HG03342 (cell line): Measurements from ENCODE around the gene ELP5.
"Not testable (repeated sequence)": the region's sequence is repeated elsewhere in the genome, so short reads cannot be mapped to it uniquely, and the experiment has no call there.

Experiments used
- ATAC-seq: cut with Tn5 transposase; IDR thresholded peaks from one replicate; pipeline ENCODE4 v1.9.1; 2021; ENCODE audit warnings: mild to moderate bottlenecking, moderate library complexity; ENCODE audit not compliant: unreplicated experiment

The ELP5 gene

DNA sequence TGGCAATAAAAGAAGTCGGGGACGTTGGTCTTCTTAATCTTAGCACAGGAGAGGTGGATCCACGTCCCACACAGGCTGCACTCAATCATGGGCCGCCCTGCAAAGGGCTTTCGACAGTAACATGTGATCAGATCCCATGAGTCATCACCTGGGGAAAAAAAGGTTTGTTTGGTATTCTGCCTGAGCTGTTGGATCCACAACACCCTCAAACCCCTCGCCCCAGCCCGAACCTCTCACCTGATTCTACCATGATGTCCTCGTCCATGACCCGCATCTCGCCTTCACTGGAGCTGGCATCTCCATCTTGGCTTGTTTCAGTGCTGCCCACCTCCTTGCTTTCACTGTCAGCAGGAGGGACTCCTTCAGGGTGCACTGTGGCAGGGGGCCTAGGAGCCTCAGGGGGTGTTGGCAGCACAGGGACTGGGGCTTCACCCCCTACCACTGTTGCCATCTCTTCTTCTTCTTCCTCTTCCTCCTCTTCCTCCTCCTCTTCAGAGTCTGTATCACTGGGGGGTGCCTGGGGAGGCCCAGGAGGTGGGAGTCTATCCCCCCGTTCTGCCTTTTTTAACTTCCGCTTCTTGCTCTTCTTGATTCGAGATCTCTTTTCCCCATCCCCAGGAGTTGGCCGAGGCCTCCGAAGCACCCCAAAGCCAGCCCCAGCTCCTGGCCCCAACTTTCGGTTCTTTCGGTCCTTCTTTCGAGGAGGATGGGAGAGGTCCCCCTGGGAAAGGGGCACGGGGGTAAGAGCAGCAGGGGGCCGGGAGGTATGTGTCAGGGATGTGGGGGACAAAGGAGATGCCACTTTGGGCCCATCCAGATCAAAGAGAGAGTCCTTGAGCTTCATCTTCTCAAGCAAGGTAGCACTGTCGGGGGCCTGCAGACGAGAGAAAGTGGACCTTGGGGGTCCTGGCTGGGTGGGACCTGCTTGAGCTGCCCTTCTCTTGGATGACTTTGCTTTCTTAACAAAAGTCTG, 16.0 kb upstream of the ELP5 start:
- no peak for ATAC-seq

DNA sequence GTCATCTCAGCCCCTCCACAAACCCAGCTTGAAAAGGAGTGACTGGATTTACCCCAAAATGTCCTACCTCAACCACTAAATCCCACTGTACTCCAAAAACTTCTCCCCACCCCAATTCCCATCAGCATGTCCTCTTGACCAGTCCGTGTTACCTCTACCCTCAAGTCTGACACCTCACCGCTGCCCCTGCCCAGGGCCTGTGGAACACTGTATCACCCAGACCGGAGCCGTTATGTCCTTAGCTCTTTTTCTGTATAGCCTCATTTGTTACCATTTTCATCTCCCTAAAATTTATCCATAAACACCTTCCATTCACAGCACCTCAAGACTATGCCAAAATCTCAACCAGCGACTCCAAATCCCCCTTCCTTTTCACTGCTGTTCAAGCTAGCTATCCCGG, 15.2 kb upstream of the ELP5 start:
- no peak for ATAC-seq

DNA sequence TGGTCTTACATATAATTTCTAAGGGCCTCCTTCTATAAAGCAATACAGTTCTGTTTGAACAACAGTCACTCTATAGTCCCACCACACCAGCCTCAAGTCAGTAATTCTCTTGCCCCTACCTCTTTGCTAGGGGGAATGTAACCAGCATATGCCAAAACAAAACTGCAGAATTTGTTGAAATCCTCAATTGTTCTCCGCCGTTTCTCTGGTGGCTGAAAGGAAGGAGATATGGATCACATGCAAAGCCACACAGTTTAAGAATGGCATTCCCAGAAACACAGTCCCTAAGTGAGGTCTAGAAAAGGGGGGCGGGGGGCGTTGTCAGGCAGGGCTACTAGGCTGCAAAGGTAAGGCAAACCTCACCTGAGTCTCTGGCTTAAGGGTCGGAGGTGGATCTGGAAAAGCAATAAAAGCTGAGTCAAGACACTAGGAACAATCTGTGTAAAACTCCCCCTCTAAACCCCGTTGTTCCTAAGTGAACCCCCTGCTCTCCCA, 14.7 kb upstream of the ELP5 start:
- ATAC-seq = no peak

DNA sequence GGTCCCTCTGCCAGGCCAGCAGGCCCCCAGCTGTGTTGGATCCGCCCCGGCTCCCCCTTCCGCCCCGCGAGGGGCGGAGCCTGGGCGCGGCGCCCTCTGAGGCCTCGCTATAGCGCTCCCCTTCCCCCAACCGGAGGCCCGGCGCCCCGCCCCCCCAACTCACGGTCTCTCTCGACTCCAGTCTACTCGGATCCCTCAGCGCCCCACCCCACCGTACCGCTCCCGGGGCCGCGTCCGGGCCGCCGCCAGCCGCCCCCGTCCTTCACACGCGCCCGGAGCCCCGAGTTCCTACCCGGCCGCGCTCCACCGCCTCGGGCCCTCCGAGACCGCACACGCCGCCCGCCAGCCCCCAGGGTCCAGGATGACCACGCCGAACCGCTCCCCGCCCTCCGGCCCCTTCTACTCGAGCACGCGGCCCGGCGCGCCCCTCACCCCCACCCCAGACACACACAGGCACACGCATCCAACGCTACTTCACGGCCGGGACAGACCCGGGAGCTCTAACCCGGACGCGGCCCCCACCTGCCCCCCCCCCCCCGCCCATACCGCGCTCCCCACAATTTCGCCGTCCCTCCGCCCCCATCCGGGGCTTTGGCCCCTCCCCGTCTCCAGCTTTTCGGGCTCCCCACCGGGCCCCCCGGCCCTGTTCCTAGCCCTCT, 14.1 kb upstream of the ELP5 start:
- ATAC-seq = no peak

DNA sequence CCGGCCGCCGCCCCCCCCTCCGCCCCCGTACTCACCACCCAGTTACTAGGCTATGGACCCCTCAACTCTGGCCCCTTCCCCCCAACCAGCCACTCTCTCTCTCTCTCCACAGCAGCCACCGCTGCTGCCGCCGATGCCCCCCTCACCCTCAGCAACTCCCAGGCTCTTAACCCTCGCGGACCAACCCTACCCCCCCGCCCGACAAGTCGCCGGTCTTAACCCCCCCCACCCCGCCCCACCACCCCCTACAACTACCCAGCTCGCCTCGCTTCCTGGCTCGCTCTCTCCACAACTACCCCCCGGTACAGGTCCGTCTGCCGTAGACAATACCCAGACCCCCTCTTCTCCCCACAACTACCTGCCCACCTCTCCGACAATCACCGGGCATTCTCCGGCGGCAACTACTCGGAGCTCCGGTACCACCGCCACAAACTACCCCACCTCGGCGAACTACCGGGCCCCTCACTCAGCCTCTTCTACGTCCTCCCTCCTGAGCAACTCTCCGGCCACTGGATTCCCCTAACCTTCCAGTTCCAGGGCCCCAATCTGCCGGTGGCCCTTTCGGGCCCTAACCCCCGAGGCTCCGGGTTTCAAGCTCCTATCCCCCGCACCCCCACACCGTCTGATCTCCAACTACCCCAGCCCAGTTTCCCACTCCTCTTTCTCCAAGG, 13.5 kb upstream of the ELP5 start:
- ATAC-seq = no peak

DNA sequence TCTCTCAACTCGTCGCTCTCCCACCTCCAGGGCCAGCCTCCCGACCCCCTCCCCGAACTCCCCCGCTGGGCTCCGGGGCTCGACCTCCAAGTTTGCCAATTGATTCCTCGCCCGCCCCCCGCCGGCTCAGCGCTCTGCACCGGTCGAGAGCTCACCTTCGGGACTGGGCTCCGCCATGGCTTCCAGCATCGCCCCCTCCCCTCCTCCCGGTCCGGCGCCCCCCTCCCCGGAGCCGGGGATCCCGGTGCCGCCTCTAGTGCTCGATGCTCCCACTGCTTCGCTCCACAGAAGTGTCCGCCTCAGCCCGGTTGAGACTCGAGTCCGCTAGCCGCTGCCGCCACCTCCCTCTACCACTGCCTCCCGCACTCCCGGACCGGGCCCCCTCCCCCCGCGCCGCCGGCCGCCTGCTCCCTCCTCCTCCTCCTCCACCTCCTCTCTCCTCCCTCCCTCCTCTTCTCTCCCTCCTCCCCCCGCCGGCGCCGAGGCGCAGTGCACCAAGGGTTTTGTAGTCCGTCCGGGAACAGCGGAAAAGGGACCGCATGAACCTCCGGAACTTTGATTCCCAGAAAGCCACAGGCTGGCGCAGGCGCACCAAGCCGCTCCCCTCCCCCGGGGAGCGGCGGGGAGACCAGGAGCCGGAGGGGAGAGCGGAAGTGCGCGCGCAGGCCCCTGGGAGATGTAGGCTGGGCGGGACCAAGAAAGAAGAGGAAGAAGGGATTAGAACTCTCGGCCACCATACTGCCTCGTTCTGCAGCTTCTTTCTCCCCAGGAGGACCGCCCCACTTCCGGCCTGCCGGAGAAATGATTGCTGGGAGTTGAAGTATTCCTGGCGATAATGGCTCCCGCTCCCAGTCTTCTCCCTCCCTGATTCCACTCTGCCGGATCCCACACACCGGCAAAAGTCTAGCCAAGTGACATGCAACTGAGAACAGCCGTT, 12.7 kb upstream of the ELP5 start, which contains the start of gene PHF23:
Gene PHF23, minus strand, starts transcription at position 367 of the 937 bp plus-strand sequence. Its CDS starts 178 bp downstream, at position 189.
- peak; percentile 49 for ATAC-seq

DNA sequence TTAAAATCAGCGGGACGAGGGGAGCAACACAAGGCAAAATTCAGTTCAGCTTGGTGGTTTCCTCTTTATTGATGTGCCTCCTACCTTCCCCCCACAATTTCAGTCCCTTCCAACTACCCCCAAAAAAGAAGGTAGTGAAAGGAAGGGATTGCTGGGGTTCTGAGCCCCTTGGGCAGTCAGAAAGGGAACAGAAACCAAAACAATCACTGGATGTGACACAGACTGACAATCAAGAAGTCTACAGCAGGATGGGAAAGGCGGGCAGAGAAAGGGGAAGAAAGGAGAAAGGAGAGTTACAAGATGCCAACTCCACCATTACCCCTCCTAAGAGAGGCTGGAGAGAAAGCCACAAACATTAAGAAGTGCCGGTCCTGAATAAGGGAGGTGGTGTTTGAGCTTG, 11.6 kb upstream of the ELP5 start:
- ATAC-seq = no peak

DNA sequence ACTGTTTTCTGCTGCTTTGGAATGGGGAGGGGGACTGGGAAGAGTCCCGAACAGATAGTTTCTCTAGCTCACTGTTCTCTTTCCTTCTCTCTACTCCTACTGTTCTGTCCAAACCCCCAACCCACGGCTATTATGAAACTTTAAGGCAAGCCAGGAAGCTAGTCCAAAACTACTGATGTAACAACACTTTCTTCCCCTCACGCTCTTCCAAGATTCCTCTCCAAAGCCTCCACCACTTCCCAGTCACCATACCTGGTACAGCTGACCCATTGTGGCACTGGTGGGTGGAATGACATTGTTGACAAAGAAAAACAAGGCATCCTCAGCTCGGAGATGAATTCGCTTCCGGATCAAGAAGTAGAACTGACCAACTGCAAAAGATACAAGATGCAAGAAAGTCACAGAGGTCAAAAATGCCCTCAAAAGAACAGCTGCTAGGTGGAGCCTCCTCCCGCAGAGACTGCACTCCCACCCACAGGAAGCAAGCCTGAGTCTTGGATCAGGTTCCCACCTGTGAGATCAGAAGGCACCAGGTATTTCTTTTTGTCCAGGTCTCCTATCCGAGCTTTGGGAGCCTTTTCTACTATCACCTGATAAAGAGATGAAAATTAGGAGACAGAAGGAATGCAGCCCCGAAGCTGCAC, 10.8 kb upstream of the ELP5 start:
- ATAC-seq = no peak

DNA sequence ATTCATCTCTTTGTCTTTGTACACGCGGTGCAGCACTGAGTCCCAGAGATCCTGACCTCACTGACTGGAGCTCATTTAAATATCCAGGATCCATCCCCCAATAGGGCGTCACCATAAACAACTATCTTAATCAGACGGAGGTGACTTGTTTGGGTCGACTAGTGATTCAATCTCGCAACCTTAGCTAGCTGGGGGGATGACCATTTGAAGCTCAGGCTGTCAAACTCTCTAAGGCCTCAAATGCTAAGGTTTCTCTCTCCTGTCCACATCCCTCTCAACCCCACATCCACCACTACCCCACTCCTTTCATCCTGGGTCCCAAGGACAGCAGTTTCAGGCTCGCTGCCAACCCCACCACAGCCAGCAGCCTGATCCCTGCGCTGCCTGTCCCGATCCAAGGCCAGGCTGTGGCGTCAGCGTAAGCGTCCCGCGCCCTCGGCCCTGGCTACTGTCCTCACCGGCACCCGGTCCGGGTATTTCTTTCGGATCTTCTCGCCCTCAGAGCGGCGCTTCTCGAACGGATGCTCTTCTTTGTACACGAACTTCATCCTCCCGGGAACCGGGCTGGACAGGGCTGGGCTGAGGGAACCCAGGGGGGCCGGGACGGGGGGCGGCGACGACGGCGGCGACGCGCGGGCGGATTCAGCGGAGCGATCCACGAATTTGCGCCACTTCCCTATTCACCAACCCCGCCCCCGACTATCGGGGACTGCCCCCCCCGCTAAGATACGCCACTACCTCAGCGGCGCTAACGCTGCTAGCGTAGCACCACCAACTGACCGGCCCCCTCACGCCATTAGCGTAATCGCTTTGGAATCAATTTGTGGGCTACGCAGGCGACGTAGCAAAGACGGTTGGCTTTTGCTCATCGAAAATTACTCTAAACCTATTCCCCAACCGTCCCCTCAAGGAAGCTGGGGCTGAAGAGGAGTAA, 10.0 kb upstream of the ELP5 start, which contains the start of gene GABARAP:
Gene GABARAP, minus strand, starts transcription at position 667 of the 934 bp plus-strand sequence. Its CDS starts 119 bp downstream, at position 548.
- peak; percentile 28 for ATAC-seq

DNA sequence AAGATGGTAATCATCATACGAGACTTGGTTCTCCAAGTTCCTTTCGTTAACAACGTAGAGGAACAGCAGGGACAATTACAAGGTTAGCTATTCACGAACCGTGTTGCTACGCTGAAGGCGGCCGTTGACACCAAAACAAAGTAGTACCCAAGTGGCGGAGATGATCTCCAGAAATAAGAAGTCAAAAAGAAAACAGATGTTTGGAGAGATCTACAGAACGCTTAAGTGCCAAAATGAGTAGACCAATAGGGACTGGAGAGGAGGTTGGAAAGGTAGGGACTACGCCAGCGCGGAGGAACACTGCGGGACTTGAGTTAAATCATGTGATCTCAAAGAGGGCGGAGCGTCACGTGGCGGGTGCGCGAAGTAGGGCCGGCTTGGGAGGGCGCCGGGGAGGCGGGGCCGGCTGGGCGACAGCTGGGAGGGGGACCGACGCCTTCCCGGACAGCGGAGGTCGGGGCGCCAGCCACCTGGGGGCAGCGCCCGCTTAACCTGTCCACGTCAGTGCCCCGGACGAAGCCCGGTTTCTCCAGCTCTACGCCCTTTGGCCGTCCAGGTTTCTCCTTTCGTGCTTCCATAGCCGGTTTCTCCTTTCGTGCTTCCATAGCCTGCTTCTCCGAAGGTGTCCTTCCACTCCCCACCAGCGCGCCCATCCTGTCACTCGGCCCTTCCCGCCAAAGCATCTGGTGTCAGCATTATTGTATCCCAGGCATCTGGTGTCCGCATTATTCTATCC, 9.1 kb upstream of the ELP5 start:
- ATAC-seq = peak; percentile 39

DNA sequence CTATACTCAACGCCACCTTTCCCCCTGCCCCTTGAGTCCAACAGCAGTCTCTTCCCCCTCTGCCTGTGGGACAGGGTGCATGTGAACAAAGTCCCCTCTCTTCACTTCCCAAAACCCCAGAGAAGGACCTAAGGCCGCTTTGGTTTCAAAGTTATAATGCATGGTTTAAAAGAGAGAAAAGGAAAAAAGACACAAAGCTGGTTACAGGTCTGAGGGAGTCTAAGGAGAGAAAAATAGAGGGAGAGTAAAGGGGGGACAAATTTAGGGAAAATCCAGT, 8.6 kb upstream of the ELP5 start:
- ATAC-seq = no peak

DNA sequence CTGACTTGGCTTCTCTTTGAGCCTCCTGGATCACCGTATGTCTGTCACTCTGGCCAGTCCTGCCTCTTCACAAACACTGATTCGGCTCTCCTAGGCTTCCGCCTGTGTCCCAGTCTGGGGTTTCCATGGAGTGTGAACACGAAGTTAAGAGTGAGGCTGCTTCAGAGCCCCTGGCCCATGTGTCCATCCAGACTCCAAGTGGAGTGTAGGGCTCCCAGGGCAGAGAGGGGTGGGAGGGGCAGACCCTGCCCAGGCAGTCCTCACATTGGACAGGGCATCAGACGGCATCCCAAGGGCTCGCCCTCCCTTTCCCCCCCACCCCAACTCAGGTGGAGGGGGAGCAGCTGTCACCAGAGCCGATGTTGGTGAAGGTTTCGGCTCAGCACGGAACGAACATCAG, 8.2 kb upstream of the ELP5 start:
- ATAC-seq = not testable (repeated sequence)

DNA sequence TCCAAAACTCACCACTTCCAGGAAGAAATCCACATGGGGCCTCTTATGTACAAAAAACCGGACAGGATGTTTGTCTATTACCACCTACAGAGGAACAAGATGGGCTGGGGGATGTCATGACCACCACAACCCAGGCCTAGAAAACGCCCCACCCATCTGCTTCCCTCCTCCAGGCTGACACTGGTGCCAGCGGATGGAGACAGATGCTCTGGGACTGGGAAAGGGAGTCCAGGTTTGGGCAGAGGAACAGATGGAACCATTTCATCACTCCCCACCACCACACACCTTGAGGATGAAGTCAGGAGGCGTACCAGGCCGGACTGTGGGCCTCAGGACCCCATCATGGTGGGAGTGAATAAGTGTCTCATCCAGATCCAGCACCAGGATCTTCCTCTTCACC, 5.2 kb upstream of the ELP5 start:
- no peak for ATAC-seq

DNA sequence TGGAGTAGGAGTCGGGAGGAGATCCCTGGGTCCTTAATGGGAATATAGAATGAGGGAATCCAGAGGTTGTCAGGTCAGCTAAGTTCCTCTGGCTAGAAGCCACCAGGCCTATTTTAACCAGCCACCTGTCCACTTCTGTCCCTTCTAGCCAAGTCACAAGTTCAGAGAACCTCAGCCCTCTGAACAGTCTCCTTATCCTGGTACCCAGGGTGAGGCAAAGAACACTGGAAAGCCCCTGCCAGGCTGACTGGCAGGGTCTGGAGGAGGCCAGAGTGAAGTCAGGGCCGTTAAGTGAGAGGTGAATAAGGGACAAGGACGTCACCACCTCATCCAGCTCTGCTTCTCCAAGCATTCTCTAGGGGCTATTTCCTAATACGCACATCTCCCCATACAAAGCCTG, 3.2 kb upstream of the ELP5 start:
- ATAC-seq = no peak

DNA sequence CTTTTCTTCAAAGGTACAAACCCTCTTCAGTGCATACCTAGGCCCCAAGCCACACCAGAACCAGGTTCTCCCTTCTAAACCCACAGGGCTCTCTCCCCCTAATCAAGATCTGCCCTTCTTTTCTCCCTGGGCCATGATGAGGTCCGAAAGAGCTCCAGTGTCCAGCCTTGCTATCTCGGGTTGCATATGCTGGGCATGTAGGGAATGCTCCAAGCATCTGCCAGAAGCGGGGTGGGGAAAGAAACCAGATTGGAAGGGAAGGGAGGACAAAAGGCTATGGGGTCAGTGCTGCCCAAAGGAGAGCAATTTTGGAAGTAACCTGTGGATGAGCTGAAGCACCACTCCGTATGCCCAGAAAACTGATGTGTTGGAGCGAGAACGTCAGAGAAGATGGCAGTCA, 2.8 kb upstream of the ELP5 start:
- no peak for ATAC-seq

DNA sequence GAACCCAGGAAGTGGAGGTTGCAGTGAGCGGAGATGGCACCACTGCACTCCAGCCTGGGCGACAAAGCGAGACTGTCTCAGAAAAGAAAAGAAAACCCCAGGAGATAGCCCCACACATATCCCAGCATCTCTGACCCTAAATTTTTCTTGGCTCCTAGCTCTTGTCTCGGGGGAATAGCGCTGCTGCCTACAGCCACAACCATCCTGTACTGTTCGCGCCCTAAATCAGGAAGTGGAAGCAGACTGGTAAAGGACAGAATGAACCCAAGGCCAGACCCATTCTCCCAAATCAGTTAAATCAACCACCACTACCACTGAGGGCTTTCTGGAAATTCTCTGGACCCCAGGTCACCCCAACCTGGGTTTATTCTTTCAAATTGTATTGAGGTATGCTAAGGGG, 2.2 kb upstream of the ELP5 start:
- no peak for ATAC-seq

DNA sequence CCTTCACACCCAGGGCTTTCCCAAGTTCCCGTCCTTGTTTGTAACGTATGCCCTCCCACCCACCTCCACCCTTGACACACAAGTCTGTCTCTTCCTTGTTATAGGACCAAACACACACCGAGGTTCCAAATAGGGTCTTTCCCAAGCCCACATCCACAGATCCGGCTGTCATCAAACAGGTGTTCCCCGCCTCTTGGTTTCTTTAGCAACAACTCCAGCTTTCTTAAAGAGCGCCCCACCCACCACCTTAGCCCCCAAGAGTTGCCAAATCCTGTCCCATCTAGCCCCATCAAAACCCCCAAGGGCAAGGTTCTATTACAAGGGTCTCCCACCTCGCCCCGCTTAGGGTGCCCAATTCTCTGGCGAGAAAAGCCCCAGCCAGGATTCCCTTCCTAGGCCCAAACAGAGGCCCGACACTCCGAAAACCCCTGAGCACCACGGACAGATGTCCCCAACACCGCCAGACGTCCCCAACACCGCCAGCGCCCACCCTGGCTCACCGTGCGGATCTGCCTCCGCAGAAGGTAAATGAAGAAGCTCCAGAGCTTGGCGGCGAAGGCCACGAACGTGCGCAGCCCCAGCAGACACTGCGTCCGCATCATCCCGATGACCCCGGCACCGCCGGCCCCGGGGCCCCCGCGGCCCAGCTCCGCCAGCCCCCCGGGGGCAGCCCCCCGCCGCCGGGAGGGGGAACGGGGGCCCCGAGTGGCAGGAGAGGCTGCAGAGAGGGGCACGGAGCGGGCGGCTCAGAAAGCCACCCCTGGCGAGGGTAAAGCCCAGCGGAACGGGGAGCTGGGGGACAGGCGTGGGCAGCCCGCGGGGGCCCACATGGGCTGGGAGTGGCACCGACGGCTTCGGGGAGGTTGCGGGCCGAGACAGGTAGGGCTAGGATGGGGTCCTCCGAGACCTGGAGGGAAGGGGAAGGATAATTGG, 1.1 kb upstream of the ELP5 start:
- no peak for ATAC-seq
